Stomach (tissue), 9 donors: Measurements from ENCODE around the gene CLTCL1. TPM values are rescaled to one million over a fixed set of nuclear protein-coding genes. Genes with fewer than 3 reads are reported as not detected.

Source experiments
- DNase-seq, 2 donors: peaks; one replicate each; pipeline versions ENCODE4 v3.0.0 to v3.0.0-alpha.2; 2013 to 2019
- H3K27ac ChIP-seq, 5 donors: fragments of 200-600 bp in 4 of 5; sonication (generic) in 4 of 5; one replicate each; pipeline ENCODE4 v1.5.1; 2013 to 2019; ENCODE audit warnings: mild to moderate bottlenecking in 1 of 5, moderate library complexity in 1 of 5
- H3K27me3 ChIP-seq, 3 donors: fragments of 200-600 bp; sonication (generic); one replicate each; pipeline ENCODE4 v1.5.1; 2017 to 2019; ENCODE audit warnings: mixed run types in 1 of 3
- H3K36me3 ChIP-seq, 4 donors: fragments of 200-600 bp; sonication (generic); 1 replicate in 3 of 4; 2 replicates in 1 of 4; pipeline ENCODE4 v1.5.1; 2016 to 2019
- H3K4me1 ChIP-seq, 4 donors: fragments of 200-600 bp; sonication (generic); one replicate each; pipeline ENCODE4 v1.5.1; 2016 to 2019
- H3K4me3 ChIP-seq, 4 donors: fragments of 200-600 bp; sonication (generic) in 3 of 4; one replicate each; pipeline ENCODE4 v1.5.1; 2016 to 2019; ENCODE audit warnings: mild to moderate bottlenecking in 1 of 4
- H3K9me3 ChIP-seq, 4 donors: fragments of 200-600 bp; sonication (generic); one replicate each; pipeline ENCODE4 v1.5.1; 2016 to 2019
- CTCF ChIP-seq, 7 experiments: fragments of 450-650 bp in 4 of 7; fragments of 200-600 bp in 3 of 7; sonication (generic) in 3 of 7; IDR thresholded peaks; one replicate each; pipeline ENCODE4 v1.5.1; 2016 to 2019; ENCODE audit warnings: antibody characterized with exemption in 7 of 7, control low read depth in 2 of 7, mild to moderate bottlenecking in 1 of 7
- EP300 ChIP-seq: sonication (generic); formaldehyde crosslinking; IDR thresholded peaks from one replicate; pipeline ENCODE4 v1.6.1; 2017; ENCODE audit warnings: antibody characterized with exemption
- POLR2A ChIP-seq, 4 donors: fragments of 450-650 bp; IDR thresholded peaks; one replicate each; pipeline ENCODE4 v1.6.1; 2016; ENCODE audit warnings: antibody characterized with exemption in 4 of 4, control low read depth in 2 of 4, mild to moderate bottlenecking in 1 of 4, moderate library complexity in 1 of 4
- POLR2AphosphoS5 ChIP-seq, 3 donors: sonication (generic); formaldehyde crosslinking; IDR thresholded peaks; one replicate each; pipeline ENCODE4 v1.6.1; 2016; ENCODE audit warnings: antibody characterized with exemption in 3 of 3
- WGBS, 5 donors: extraction: QIAGEN DNeasy Blood & Tissue Kit in 3 of 5; methylation state at CpG; one replicate each; pipeline versions ENCODE4 v1.1.5 to v1.1.7; 2013 to 2018; 5-methylcytosine and 5-hydroxymethylcytosine counted together
- intact Hi-C: fragments of 100-400 bp; cut with DNase I; formaldehyde crosslinking; loops from one replicate; pipeline ENCODE4 v1.15.1; 2023; ENCODE audit warnings: low total_unique reads
- polyA plus RNA-seq, 3 donors: library from polyadenylated mRNA; stranded (reverse); fragments of 200-250 nt; gene quantifications; one replicate each; pipeline ENCODE4 v1.2.3, GENCODE V29; 2013
- total RNA-seq, 5 donors: library from RNA; depleted of rRNA; stranded (reverse); fragments of >200 nt; gene quantifications; one replicate each; pipeline versions ENCODE4 v1.1.0 to v1.2.3, GENCODE V29; 2014 to 2016
- donor health status: healthy with polysubstance abuse.
- donor health status: Bipolar disorder and iron deficiency.
- donor health status: healthy.

CLTCL1 gene
- total and polyA plus RNA-seq, 8 donors, result 3.0 to 10.1 (median 4.7) TPM

GRCh38 chr22:19137384-19138216 lies 153.9 kb downstream of the CLTCL1 start:
- Histone ChIP-seq H3K27ac (no peak overlapping the region), H3K4me3 (no peak overlapping the region), H3K4me1 (no peaks in the 10 kb centered on the region), H3K36me3 (peaks cover 75 to 100% (median 100%) of the 10 kb centered on the region in 4 donors), H3K27me3 (no peaks in the 10 kb centered on the region), H3K9me3 (no peaks in the 10 kb centered on the region)
- no peak for DNase-seq
- intact Hi-C loops, result no loop called here
- TF ChIP-seq POLR2AphosphoS5 (IDR thresholded peaks at IDR 0.05) (no peak), POLR2A (IDR thresholded peaks at IDR 0.05) (no peak), CTCF (IDR thresholded peaks at IDR 0.05) (no peak), EP300 (no peak)
- 90 to 93% (median 91%) methylated on average over 9 to 11 of the region's 11 CpGs for WGBS, 5 donors

GRCh38 chr22:19136915-19137314 lies 154.6 kb downstream of the CLTCL1 start:
- intact Hi-C loops, result no loop called here
- H3K36me3 ChIP-seq, result peaks cover 72 to 100% (median 99%) of the 10 kb centered on the region in 4 donors
- no peak for DNase-seq
- WGBS, 5 donors, result 94 to 97% (median 95%) methylated on average over 10 of the region's 10 CpGs
- H3K27me3 ChIP-seq, result no peaks in the 10 kb centered on the region
- no peak overlapping the region for H3K4me3 ChIP-seq
- no peak for TF ChIP-seq CTCF (IDR thresholded peaks at IDR 0.05)
- no peak for TF ChIP-seq EP300
- no peak for TF ChIP-seq POLR2AphosphoS5 (IDR thresholded peaks at IDR 0.05)
- no peaks in the 10 kb centered on the region for H3K4me1 ChIP-seq
- no peaks in the 10 kb centered on the region for H3K9me3 ChIP-seq
- H3K27ac ChIP-seq, result no peak overlapping the region

GRCh38 chr22:19134874-19135273 lies 156.6 kb downstream of the CLTCL1 start:
- H3K27me3 ChIP-seq, result no peaks in the 10 kb centered on the region
- peaks cover 56 to 91% (median 89%) of the 10 kb centered on the region in 4 donors for H3K36me3 ChIP-seq
- TF ChIP-seq POLR2A (IDR thresholded peaks at IDR 0.05), result no peak
- TF ChIP-seq POLR2AphosphoS5 (IDR thresholded peaks at IDR 0.05), result no peak
- no peak for TF ChIP-seq EP300
- no peak for TF ChIP-seq CTCF (IDR thresholded peaks at IDR 0.05)
- WGBS, 5 donors, result 88 to 95% (median 91%) methylated on average over 15 to 18 of the region's 18 CpGs
- H3K27ac ChIP-seq, result no peak overlapping the region
- no peaks in the 10 kb centered on the region for H3K4me1 ChIP-seq
- intact Hi-C loops, result no loop called here
- no peak overlapping the region for H3K4me3 ChIP-seq
- no peak for DNase-seq
- no peaks in the 10 kb centered on the region for H3K9me3 ChIP-seq

DNA sequence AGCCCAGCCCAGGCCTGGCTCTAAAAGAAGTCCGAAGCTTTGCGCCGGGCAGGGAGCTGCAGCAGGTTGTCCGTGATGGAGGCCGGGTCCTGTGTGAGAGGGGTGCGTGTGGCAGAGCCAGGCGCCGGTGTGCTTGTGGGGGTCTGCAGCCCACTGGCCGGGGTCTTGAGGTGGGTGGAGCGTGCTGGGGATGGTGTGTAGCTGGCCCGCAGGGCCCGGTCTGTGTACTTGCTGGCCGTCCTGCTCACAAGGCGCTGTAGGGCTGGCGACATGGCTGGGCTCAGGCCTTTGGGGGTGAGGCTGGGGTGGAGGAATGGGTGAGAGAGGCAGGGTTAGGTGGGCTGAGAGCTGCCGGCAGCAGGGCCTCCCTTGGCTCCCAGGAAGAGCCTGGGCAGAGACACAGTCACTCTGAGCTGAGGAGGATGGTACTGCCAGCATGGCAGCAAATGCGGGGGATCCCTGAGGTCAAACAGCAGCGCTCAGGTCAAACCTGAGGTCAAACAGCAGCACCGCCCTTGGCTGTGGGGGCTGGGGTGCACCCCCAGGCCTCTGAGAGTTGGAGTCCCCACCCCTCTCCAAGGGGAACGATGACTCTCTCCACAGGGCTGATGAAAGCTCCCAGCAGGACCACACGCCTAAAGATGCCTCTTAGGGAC lies 157.2 kb downstream of the CLTCL1 start:
- Histone ChIP-seq H3K27me3 (no peaks in the 10 kb centered on the region), H3K27ac (no peak overlapping the region), H3K9me3 (no peaks in the 10 kb centered on the region), H3K4me1 (no peaks in the 10 kb centered on the region), H3K36me3 (peaks cover 50 to 86% (median 83%) of the 10 kb centered on the region in 4 donors), H3K4me3 (no peak overlapping the region)
- DNase-seq, result no peak
- WGBS, 5 donors, result 92 to 96% (median 94%) methylated on average over 12 to 21 of the region's 21 CpGs
- TF ChIP-seq EP300, result no peak
- no peak for TF ChIP-seq CTCF (IDR thresholded peaks at IDR 0.05)
- TF ChIP-seq POLR2A (IDR thresholded peaks at IDR 0.05), result no peak
- no peak for TF ChIP-seq POLR2AphosphoS5 (IDR thresholded peaks at IDR 0.05)
- intact Hi-C loops, result no loop called here
